Measurements from ENCODE around the gene NVL. TPM values are rescaled to one million over a fixed set of nuclear protein-coding genes. Genes with fewer than 3 reads are reported as not detected.

NVL gene
- total and polyA plus RNA-seq, 4 donors, result 12.8 to 41.5 (median 29.1) TPM

DNA sequence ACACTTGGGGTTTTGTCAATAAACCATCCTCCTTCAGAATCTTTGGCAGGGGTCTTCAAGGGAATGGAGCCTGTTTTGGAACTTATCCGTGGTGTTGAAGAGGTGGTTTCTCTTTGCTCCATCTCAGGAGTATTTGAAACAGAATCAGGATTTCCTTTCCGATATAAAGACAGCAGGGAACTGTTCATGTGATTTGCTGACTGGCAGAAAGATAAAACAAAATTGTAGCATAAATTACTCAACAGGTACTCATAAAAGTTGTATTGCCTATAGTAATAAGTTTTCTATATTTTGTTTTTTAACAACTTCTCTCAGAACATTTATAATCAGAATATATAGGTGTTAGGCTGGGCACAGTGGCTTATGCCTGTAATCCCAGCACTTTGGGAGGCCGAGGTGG is 21.9 kb downstream of the NVL start:
- TF ChIP-seq, protein P1, sequence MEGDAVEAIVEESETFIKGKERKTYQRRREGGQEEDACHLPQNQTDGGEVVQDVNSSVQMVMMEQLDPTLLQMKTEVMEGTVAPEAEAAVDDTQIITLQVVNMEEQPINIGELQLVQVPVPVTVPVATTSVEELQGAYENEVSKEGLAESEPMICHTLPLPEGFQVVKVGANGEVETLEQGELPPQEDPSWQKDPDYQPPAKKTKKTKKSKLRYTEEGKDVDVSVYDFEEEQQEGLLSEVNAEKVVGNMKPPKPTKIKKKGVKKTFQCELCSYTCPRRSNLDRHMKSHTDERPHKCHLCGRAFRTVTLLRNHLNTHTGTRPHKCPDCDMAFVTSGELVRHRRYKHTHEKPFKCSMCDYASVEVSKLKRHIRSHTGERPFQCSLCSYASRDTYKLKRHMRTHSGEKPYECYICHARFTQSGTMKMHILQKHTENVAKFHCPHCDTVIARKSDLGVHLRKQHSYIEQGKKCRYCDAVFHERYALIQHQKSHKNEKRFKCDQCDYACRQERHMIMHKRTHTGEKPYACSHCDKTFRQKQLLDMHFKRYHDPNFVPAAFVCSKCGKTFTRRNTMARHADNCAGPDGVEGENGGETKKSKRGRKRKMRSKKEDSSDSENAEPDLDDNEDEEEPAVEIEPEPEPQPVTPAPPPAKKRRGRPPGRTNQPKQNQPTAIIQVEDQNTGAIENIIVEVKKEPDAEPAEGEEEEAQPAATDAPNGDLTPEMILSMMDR (IDR thresholded peaks at IDR 0.05; ENCODE audit: control extremely low read depth, extremely low read depth), result no peak
- WGBS, 2 donors, result 96% methylated on average over 3 of the region's 3 CpGs
- Histone ChIP-seq H3K4me3 (no peak overlapping the region), H3K9ac (ENCODE audit: insufficient read depth in 1 of 2, low read length in 2 of 2) (no peak overlapping the region), H3K4me1 (ENCODE audit: control insufficient read depth in 5 of 5, insufficient read depth in 5 of 5, low read length in 5 of 5) (no peaks in the 10 kb centered on the region), H3K27me3 (ENCODE audit: control insufficient read depth in 3 of 3, insufficient read depth in 3 of 3, low read length in 2 of 3) (no peaks in the 10 kb centered on the region), H3K36me3 (ENCODE audit: control insufficient read depth in 4 of 4, insufficient read depth in 4 of 4, low read length in 4 of 4) (peaks cover 13 to 28% (median 20%) of the 10 kb centered on the region in 4 donors), H3K9me3 (ENCODE audit: control insufficient read depth in 4 of 4, insufficient read depth in 3 of 4, low read length in 3 of 4) (no peaks in the 10 kb centered on the region), H3K27ac (ENCODE audit: low read depth in 1 of 2, low read length in 1 of 2) (no peak overlapping the region)
- DNase-seq, result no peak
- ATAC-seq (ENCODE audit: insufficient read depth, low FRiP score), result no peak

DNA sequence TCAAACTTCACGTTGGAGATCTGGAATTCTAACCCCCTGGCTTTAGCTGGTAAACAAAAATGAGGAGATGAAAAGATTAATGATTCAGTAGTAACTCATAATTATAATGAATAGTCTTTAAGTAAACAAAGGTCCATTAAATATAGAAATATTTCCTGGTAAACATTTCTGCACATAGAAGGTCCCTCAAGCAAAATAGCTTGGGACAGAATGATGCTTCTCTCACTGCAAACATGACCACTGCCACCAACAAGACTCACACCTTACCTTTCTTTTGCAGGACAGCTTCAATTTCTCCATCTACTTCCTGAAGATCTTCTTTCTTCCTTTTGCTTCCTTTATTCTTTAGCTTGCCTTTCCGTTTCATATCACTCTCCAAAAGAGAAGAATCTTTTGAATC is 25.2 kb downstream of the NVL start:
- H3K4me1 ChIP-seq (ENCODE audit: control insufficient read depth in 5 of 5, insufficient read depth in 5 of 5, low read length in 5 of 5), result no peaks in the 10 kb centered on the region
- TF ChIP-seq, protein P1 (IDR thresholded peaks at IDR 0.05; ENCODE audit: control extremely low read depth, extremely low read depth), result no peak
- H3K9ac ChIP-seq (ENCODE audit: insufficient read depth in 1 of 2, low read length in 2 of 2), result no peak overlapping the region
- H3K27me3 ChIP-seq (ENCODE audit: control insufficient read depth in 3 of 3, insufficient read depth in 3 of 3, low read length in 2 of 3), result no peaks in the 10 kb centered on the region
- no peaks in the 10 kb centered on the region for H3K9me3 ChIP-seq (ENCODE audit: control insufficient read depth in 4 of 4, insufficient read depth in 3 of 4, low read length in 3 of 4)
- ATAC-seq (ENCODE audit: insufficient read depth, low FRiP score) (no peak), DNase-seq (no peak)
- H3K4me3 ChIP-seq, result no peak overlapping the region
- H3K27ac ChIP-seq (ENCODE audit: low read depth in 1 of 2, low read length in 1 of 2), result no peak overlapping the region
- peaks cover 20 to 43% (median 29%) of the 10 kb centered on the region in 4 donors for H3K36me3 ChIP-seq (ENCODE audit: control insufficient read depth in 4 of 4, insufficient read depth in 4 of 4, low read length in 4 of 4)
- 63 to 73% methylated on average over 2 of the region's 2 CpGs for WGBS, 2 donors

DNA sequence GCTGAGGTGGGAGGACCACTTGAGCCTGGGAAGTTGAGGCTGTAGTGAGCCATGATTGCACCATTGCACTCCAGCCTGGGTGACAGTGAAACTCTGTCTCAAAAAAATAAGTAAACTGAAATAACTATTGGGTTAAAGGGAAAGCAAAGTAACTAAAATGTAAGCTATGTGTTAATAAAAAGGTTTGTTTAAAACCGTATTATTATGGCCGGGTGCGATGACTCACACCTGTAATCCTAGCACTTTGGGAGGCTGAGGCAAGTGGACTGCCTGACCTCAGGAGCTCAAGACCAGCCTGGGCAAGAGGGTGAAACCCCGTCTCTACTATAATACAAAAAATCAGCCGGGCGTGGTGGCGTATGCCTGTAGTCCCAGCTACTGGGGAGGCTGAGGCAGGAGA is 27.0 kb downstream of the NVL start:
- TF ChIP-seq, protein P1 (IDR thresholded peaks at IDR 0.05; ENCODE audit: control extremely low read depth, extremely low read depth), result no peak
- Histone ChIP-seq H3K27ac (ENCODE audit: low read depth in 1 of 2, low read length in 1 of 2) (no peak overlapping the region), H3K9me3 (ENCODE audit: control insufficient read depth in 4 of 4, insufficient read depth in 3 of 4, low read length in 3 of 4) (no peaks in the 10 kb centered on the region), H3K4me3 (no peak overlapping the region), H3K4me1 (ENCODE audit: control insufficient read depth in 5 of 5, insufficient read depth in 5 of 5, low read length in 5 of 5) (no peaks in the 10 kb centered on the region), H3K36me3 (ENCODE audit: control insufficient read depth in 4 of 4, insufficient read depth in 4 of 4, low read length in 4 of 4) (peaks cover 18 to 50% (median 34%) of the 10 kb centered on the region in 4 donors), H3K27me3 (ENCODE audit: control insufficient read depth in 3 of 3, insufficient read depth in 3 of 3, low read length in 2 of 3) (no peaks in the 10 kb centered on the region), H3K9ac (ENCODE audit: insufficient read depth in 1 of 2, low read length in 2 of 2) (no peak overlapping the region)
- no peak for ATAC-seq (ENCODE audit: insufficient read depth, low FRiP score)
- no peak for DNase-seq
- 97 to 99% methylated on average over 7 of the region's 7 CpGs for WGBS, 2 donors

DNA sequence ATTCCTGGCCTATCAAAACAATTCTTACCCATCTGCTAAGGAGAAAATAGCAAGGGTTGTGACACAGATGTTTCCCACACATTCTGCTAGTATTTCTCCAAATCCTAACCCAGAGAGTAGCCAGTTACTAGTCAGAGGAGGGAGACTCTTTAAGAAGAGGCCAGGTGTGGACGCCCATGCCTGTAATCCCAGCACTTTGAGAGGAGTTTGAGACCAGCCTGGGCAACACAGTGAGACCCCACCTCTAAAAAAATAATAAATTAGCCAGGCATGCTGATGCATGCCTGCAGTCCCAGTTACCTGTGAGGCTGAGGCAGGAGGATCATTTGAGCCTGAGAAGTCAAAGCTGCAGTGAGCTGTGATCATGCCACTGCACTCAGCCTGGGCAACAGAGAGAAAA is 28.6 kb downstream of the NVL start:
- no peak overlapping the region for H3K9ac ChIP-seq (ENCODE audit: insufficient read depth in 1 of 2, low read length in 2 of 2)
- ATAC-seq (ENCODE audit: insufficient read depth, low FRiP score), result no peak
- TF ChIP-seq, protein P1 (IDR thresholded peaks at IDR 0.05; ENCODE audit: control extremely low read depth, extremely low read depth), result no peak
- no peak overlapping the region for H3K27ac ChIP-seq (ENCODE audit: low read depth in 1 of 2, low read length in 1 of 2)
- no peak for DNase-seq
- H3K4me1 ChIP-seq (ENCODE audit: control insufficient read depth in 5 of 5, insufficient read depth in 5 of 5, low read length in 5 of 5), result no peaks in the 10 kb centered on the region
- no peaks in the 10 kb centered on the region for H3K9me3 ChIP-seq (ENCODE audit: control insufficient read depth in 4 of 4, insufficient read depth in 3 of 4, low read length in 3 of 4)
- no peak overlapping the region for H3K4me3 ChIP-seq
- H3K27me3 ChIP-seq (ENCODE audit: control insufficient read depth in 3 of 3, insufficient read depth in 3 of 3, low read length in 2 of 3), result no peaks in the 10 kb centered on the region
- 100% methylated on average over 1 of the region's 1 CpG for WGBS, 2 donors
- H3K36me3 ChIP-seq (ENCODE audit: control insufficient read depth in 4 of 4, insufficient read depth in 4 of 4, low read length in 4 of 4), result peaks cover 9 to 43% (median 31%) of the 10 kb centered on the region in 4 donors
